ENCODE results near the gene LILRB3. TPM values are rescaled to one million over a fixed set of nuclear protein-coding genes. Genes with fewer than 3 reads are reported as not detected.
"Not testable (repeated sequence)": the region's sequence is repeated elsewhere in the genome, so short reads cannot be mapped to it uniquely, and the experiment has no call there.

The LILRB3 gene
- total RNA-seq = 1 to 10 TPM in 1 of 2 donors, under 1 TPM in 1; 0.85 to 1.8 TPM

GRCh38 chr19:54222474-54223276 is at the start of gene LILRB3:
TSS of gene LILRB3 (minus strand) at chr19:54223007. CDS start at chr19:54222976, 31 bp downstream.
- H3K27ac Mint-ChIP-seq = peak within 1 kb of the TSS; percentile 67
- H3K36me3 Mint-ChIP-seq (ENCODE audit: low read depth); H3K27me3 Mint-ChIP-seq; H3K9me3 Mint-ChIP-seq; H3K4me3 Mint-ChIP-seq; H3K4me1 Mint-ChIP-seq: not testable (repeated sequence)
- peak; percentile 52 for ATAC-seq (replicated peaks)

- H3K27me3 Mint-ChIP-seq = peaks cover 31% of the 10 kb centered on the region
- not testable (repeated sequence) for H3K4me3 Mint-ChIP-seq; H3K4me1 Mint-ChIP-seq; ATAC-seq (replicated peaks); H3K36me3 Mint-ChIP-seq (ENCODE audit: low read depth); H3K9me3 Mint-ChIP-seq; H3K27ac Mint-ChIP-seq
Measured at GRCh38 chr19:54272181-54272580, 49.4 kb upstream of the LILRB3 start.

- H3K36me3 Mint-ChIP-seq (ENCODE audit: low read depth); H3K4me3 Mint-ChIP-seq; H3K4me1 Mint-ChIP-seq; H3K9me3 Mint-ChIP-seq; ATAC-seq (replicated peaks); H3K27ac Mint-ChIP-seq: not testable (repeated sequence)
- H3K27me3 Mint-ChIP-seq = peaks cover 31% of the 10 kb centered on the region
Measured at GRCh38 chr19:54271587-54271986, 48.8 kb upstream of the LILRB3 start.

GRCh38 chr19:54271106-54271505 is 48.3 kb upstream of the LILRB3 start:
- ATAC-seq (replicated peaks) = no peak
- Mint-ChIP-seq H3K9me3 (no peaks in the 10 kb centered on the region), H3K27me3 (peaks cover 31% of the 10 kb centered on the region), H3K27ac (no peak overlapping the region), H3K4me3 (no peak overlapping the region), H3K36me3 (ENCODE audit: low read depth) (no peaks in the 10 kb centered on the region), H3K4me1 (peaks cover 7% of the 10 kb centered on the region)

GRCh38 chr19:54268936-54269335 is 46.1 kb upstream of the LILRB3 start:
- ATAC-seq (replicated peaks) = no peak
- peaks cover 2% of the 10 kb centered on the region for H3K4me1 Mint-ChIP-seq
- H3K36me3 Mint-ChIP-seq (ENCODE audit: low read depth) = no peaks in the 10 kb centered on the region
- no peak overlapping the region for H3K27ac Mint-ChIP-seq
- peaks cover 31% of the 10 kb centered on the region for H3K27me3 Mint-ChIP-seq
- H3K4me3 Mint-ChIP-seq = no peak overlapping the region
- no peaks in the 10 kb centered on the region for H3K9me3 Mint-ChIP-seq

- Mint-ChIP-seq H3K9me3 (no peaks in the 10 kb centered on the region), H3K27me3 (peaks cover 22% of the 10 kb centered on the region), H3K36me3 (ENCODE audit: low read depth) (no peaks in the 10 kb centered on the region), H3K4me1 (no peaks in the 10 kb centered on the region), H3K4me3 (no peak overlapping the region), H3K27ac (no peak overlapping the region)
- peak; percentile 69 for ATAC-seq (replicated peaks)
Measured at GRCh38 chr19:54266133-54266532, 43.3 kb upstream of the LILRB3 start.

- H3K9me3 Mint-ChIP-seq = no peaks in the 10 kb centered on the region
- no peak overlapping the region for H3K27ac Mint-ChIP-seq
- no peaks in the 10 kb centered on the region for H3K36me3 Mint-ChIP-seq (ENCODE audit: low read depth)
- H3K4me3 Mint-ChIP-seq = no peak overlapping the region
- peaks cover 7% of the 10 kb centered on the region for H3K27me3 Mint-ChIP-seq
- H3K4me1 Mint-ChIP-seq = no peaks in the 10 kb centered on the region
- ATAC-seq (replicated peaks) = no peak
Measured at GRCh38 chr19:54262470-54262869, 39.7 kb upstream of the LILRB3 start.

- Mint-ChIP-seq H3K27me3 (peaks cover 7% of the 10 kb centered on the region), H3K36me3 (ENCODE audit: low read depth) (no peaks in the 10 kb centered on the region), H3K27ac (no peak overlapping the region), H3K4me1 (no peaks in the 10 kb centered on the region), H3K9me3 (no peaks in the 10 kb centered on the region), H3K4me3 (no peak overlapping the region)
- no peak for ATAC-seq (replicated peaks)
Measured at GRCh38 chr19:54262066-54262465, 39.3 kb upstream of the LILRB3 start.

GRCh38 chr19:54257116-54257480 is 34.3 kb upstream of the LILRB3 start, which contains the start of gene LILRB5:
TSS of gene LILRB5 (minus strand) at chr19:54257273. CDS start at chr19:54257193, 80 bp downstream.
- Mint-ChIP-seq H3K36me3 (ENCODE audit: low read depth) (no peaks in the 10 kb centered on the region), H3K4me3 (no peak within 1 kb of the TSS), H3K9me3 (no peaks in the 10 kb centered on the region), H3K27me3 (peaks cover 6% of the 10 kb centered on the region), H3K4me1 (no peaks in the 10 kb centered on the region), H3K27ac (no peak within 1 kb of the TSS)
- no peak for ATAC-seq (replicated peaks)

- no peaks in the 10 kb centered on the region for H3K4me1 Mint-ChIP-seq
- no peak for ATAC-seq (replicated peaks)
- H3K9me3 Mint-ChIP-seq = no peaks in the 10 kb centered on the region
Measured at GRCh38 chr19:54256250-54257115, 33.7 kb upstream of the LILRB3 start.

GRCh38 chr19:54255105-54255775 is 32.4 kb upstream of the LILRB3 start:
- H3K27ac Mint-ChIP-seq = no peak overlapping the region
- no peaks in the 10 kb centered on the region for H3K4me1 Mint-ChIP-seq
- peaks cover 6% of the 10 kb centered on the region for H3K27me3 Mint-ChIP-seq
- ATAC-seq (replicated peaks) = no peak
- no peaks in the 10 kb centered on the region for H3K9me3 Mint-ChIP-seq
- H3K4me3 Mint-ChIP-seq = no peak overlapping the region
- H3K36me3 Mint-ChIP-seq (ENCODE audit: low read depth) = no peaks in the 10 kb centered on the region

More at GRCh38 chr19:54256250-54257115, 33.7 kb upstream of the LILRB3 start:
- Mint-ChIP-seq H3K36me3 (ENCODE audit: low read depth) (no peaks in the 10 kb centered on the region), H3K27me3 (peaks cover 6% of the 10 kb centered on the region), H3K27ac (no peak overlapping the region), H3K4me3 (no peak overlapping the region)

- H3K9me3 Mint-ChIP-seq = no peaks in the 10 kb centered on the region
- H3K27me3 Mint-ChIP-seq = peaks cover 6% of the 10 kb centered on the region
- no peaks in the 10 kb centered on the region for H3K4me1 Mint-ChIP-seq
- H3K36me3 Mint-ChIP-seq (ENCODE audit: low read depth) = no peaks in the 10 kb centered on the region
- no peak for ATAC-seq (replicated peaks)
- no peak overlapping the region for H3K4me3 Mint-ChIP-seq
- no peak overlapping the region for H3K27ac Mint-ChIP-seq
Measured at GRCh38 chr19:54254195-54254906, 31.5 kb upstream of the LILRB3 start.

GRCh38 chr19:54253331-54254194 is 30.8 kb upstream of the LILRB3 start:
- no peak for ATAC-seq (replicated peaks)
- peaks cover 6% of the 10 kb centered on the region for H3K27me3 Mint-ChIP-seq
- H3K36me3 Mint-ChIP-seq (ENCODE audit: low read depth) = no peaks in the 10 kb centered on the region
- no peak overlapping the region for H3K4me3 Mint-ChIP-seq
- no peaks in the 10 kb centered on the region for H3K4me1 Mint-ChIP-seq
- no peaks in the 10 kb centered on the region for H3K9me3 Mint-ChIP-seq
- H3K27ac Mint-ChIP-seq = no peak overlapping the region

Data from activated T-helper 17 cell treated with anti-CD3 and anti-CD28 coated beads, Interleukin-2, amount 50 U/mL, for 72 hours (primary cell).